Naive B cell (primary cell): ENCODE data around the gene BNIP3. TPM values are rescaled to one million over a fixed set of nuclear protein-coding genes. Genes with fewer than 3 reads are reported as not detected.
A peak's percentile ranks its signal among the peaks of the same experiment; 100 is the strongest.

ENCODE experiments used
- ATAC-seq, 2 donors: fragments of 150-1000 bp; cut with Tn5 transposase; 2 replicates each; pipeline ENCODE4 v1.10.0; 2021; ENCODE audit warnings: low read depth in 2 of 2, mild to moderate bottlenecking in 2 of 2, moderate library complexity in 2 of 2
- DNase-seq: peaks from one replicate; pipeline ENCODE4 v3.0.0; 2022
- H3K27ac Mint-ChIP-seq, 6 donors: one replicate each; pipeline ENCODE4 v1.8.0; 2020 to 2022; ENCODE audit warnings: mild to moderate bottlenecking in 6 of 6, mixed read lengths in 6 of 6, moderate library complexity in 5 of 6, inconsistent platforms in 2 of 6
- H3K27me3 Mint-ChIP-seq, 3 donors: one replicate each; pipeline ENCODE4 v1.8.0; 2021 to 2022; ENCODE audit warnings: mixed read lengths in 3 of 3, mild to moderate bottlenecking in 1 of 3
- H3K36me3 Mint-ChIP-seq, 2 donors: one replicate each; pipeline ENCODE4 v1.8.0; 2020 to 2022; ENCODE audit warnings: mixed read lengths in 2 of 2, inconsistent platforms in 1 of 2, mild to moderate bottlenecking in 1 of 2
- H3K4me1 Mint-ChIP-seq, 3 donors: one replicate each; pipeline ENCODE4 v1.8.0; 2020 to 2022; ENCODE audit warnings: mixed read lengths in 3 of 3, inconsistent platforms in 1 of 3, mild to moderate bottlenecking in 1 of 3, moderate library complexity in 1 of 3
- H3K4me3 Mint-ChIP-seq, 8 donors: one replicate each; pipeline ENCODE4 v1.8.0; 2020 to 2022; ENCODE audit warnings: mild to moderate bottlenecking in 8 of 8, mixed read lengths in 8 of 8, moderate library complexity in 8 of 8, inconsistent platforms in 2 of 8
- H3K9me3 Mint-ChIP-seq, 7 donors: one replicate each; pipeline ENCODE4 v1.8.0; 2020 to 2022; ENCODE audit warnings: mixed read lengths in 7 of 7, mild to moderate bottlenecking in 5 of 7, inconsistent platforms in 2 of 7, moderate library complexity in 1 of 7
- polyA plus RNA-seq, 6 donors: library from polyadenylated mRNA; unstranded; fragments of 300-500 nt; fragmentation: Illumina TruSeq; gene quantifications; one replicate each; pipeline ENCODE4 v1.2.3, GENCODE V29; 2021; ENCODE audit warnings: low read depth in 6 of 6

The BNIP3 gene
- polyA plus RNA-seq, 6 donors from 2014 or later, result 7.0 to 13.5 (median 11.5) TPM

- no peaks in the 10 kb centered on the region for H3K36me3 Mint-ChIP-seq
- DNase-seq (no peak), ATAC-seq (no peak)
- H3K27ac Mint-ChIP-seq, result peak overlapping the region in 4 of 6 donors; percentile 16 to 91 (median 46)
- no peaks in the 10 kb centered on the region for H3K9me3 Mint-ChIP-seq
- peak overlapping the region; percentile 82 to 93 (median 84) for H3K4me3 Mint-ChIP-seq
- peaks cover 4 to 20% (median 4%) of the 10 kb centered on the region in 3 donors for H3K27me3 Mint-ChIP-seq
- peaks cover 13 to 36% (median 32%) of the 10 kb centered on the region in 3 donors for H3K4me1 Mint-ChIP-seq
These were observed 828 bp downstream of the BNIP3 start for GRCh38 chr10:131980761-131981428.

GRCh38 chr10:131980321-131980720 lies 1.4 kb downstream of the BNIP3 start:
- peaks cover 13 to 41% (median 32%) of the 10 kb centered on the region in 3 donors for H3K4me1 Mint-ChIP-seq
- H3K27me3 Mint-ChIP-seq, result peaks cover 0 to 14% (median 4%) of the 10 kb centered on the region in 3 donors
- H3K9me3 Mint-ChIP-seq, result no peaks in the 10 kb centered on the region
- H3K4me3 Mint-ChIP-seq, result peak overlapping the region in 5 of 8 donors; percentile 45 to 91 (median 84)
- H3K36me3 Mint-ChIP-seq, result no peaks in the 10 kb centered on the region
- DNase-seq, result no peak
- H3K27ac Mint-ChIP-seq, result no peak overlapping the region
- no peak for ATAC-seq

GRCh38 chr10:131979821-131980270 lies 1.9 kb downstream of the BNIP3 start:
- H3K27me3 Mint-ChIP-seq, result peaks cover 0 to 11% (median under 1%) of the 10 kb centered on the region in 3 donors
- DNase-seq (no peak), ATAC-seq (no peak)
- H3K27ac Mint-ChIP-seq, result peak overlapping the region in 3 of 6 donors; percentile 8 to 65 (median 16)
- H3K4me1 Mint-ChIP-seq, result peaks cover 13 to 41% (median 32%) of the 10 kb centered on the region in 3 donors
- H3K4me3 Mint-ChIP-seq, result peak overlapping the region in 7 of 8 donors; percentile 12 to 82 (median 55)
- no peaks in the 10 kb centered on the region for H3K36me3 Mint-ChIP-seq
- H3K9me3 Mint-ChIP-seq, result no peaks in the 10 kb centered on the region

GRCh38 chr10:131979336-131979735 lies 2.4 kb downstream of the BNIP3 start:
- Mint-ChIP-seq H3K9me3 (no peaks in the 10 kb centered on the region), H3K27ac (peak overlapping the region in 1 of 6 donors; percentile 16), H3K4me1 (peaks cover 13 to 41% (median 32%) of the 10 kb centered on the region in 3 donors), H3K36me3 (no peaks in the 10 kb centered on the region), H3K4me3 (peak overlapping the region in 5 of 8 donors; percentile 0 to 82 (median 41)), H3K27me3 (peaks cover 0 to 11% (median 0%) of the 10 kb centered on the region in 3 donors)
- ATAC-seq (no peak), DNase-seq (no peak)

- Mint-ChIP-seq H3K27ac (no peak overlapping the region), H3K4me1 (peaks cover 15 to 41% (median 35%) of the 10 kb centered on the region in 3 donors), H3K4me3 (peak overlapping the region in 1 of 8 donors; percentile 82), H3K27me3 (peaks cover 0 to 11% (median 0%) of the 10 kb centered on the region in 3 donors), H3K36me3 (no peaks in the 10 kb centered on the region), H3K9me3 (no peaks in the 10 kb centered on the region)
- DNase-seq (no peak), ATAC-seq (no peak)
These were observed 2.9 kb downstream of the BNIP3 start for GRCh38 chr10:131978851-131979250.

- Mint-ChIP-seq H3K27me3 (peaks cover 0 to 10% (median 0%) of the 10 kb centered on the region in 3 donors), H3K27ac (peak overlapping the region in 1 of 6 donors; percentile 13), H3K4me3 (peak overlapping the region in 2 of 8 donors; percentile 62 to 82), H3K36me3 (no peaks in the 10 kb centered on the region), H3K9me3 (no peaks in the 10 kb centered on the region), H3K4me1 (peaks cover 16 to 42% (median 34%) of the 10 kb centered on the region in 3 donors)
- DNase-seq, result no peak
- ATAC-seq, result no peak
These were observed 3.4 kb downstream of the BNIP3 start for GRCh38 chr10:131978366-131978765.

- Mint-ChIP-seq H3K9me3 (no peaks in the 10 kb centered on the region), H3K4me1 (peaks cover 16 to 49% (median 31%) of the 10 kb centered on the region in 3 donors), H3K27me3 (peaks cover 0 to 5% (median 0%) of the 10 kb centered on the region in 3 donors), H3K36me3 (no peaks in the 10 kb centered on the region), H3K4me3 (peak overlapping the region in 2 of 8 donors; percentile 13 to 33), H3K27ac (peak overlapping the region in 2 of 6 donors; percentile 42 to 43)
- ATAC-seq (no peak), DNase-seq (no peak)
These were observed 4.2 kb downstream of the BNIP3 start for GRCh38 chr10:131977323-131978096.

GRCh38 chr10:131975796-131976195 lies 5.9 kb downstream of the BNIP3 start:
- peak overlapping the region in 2 of 6 donors; percentile 10 to 35 for H3K27ac Mint-ChIP-seq
- peaks cover 11 to 44% (median 26%) of the 10 kb centered on the region in 3 donors for H3K4me1 Mint-ChIP-seq
- H3K9me3 Mint-ChIP-seq, result no peaks in the 10 kb centered on the region
- ATAC-seq (no peak), DNase-seq (no peak)
- peaks cover 0 to 5% (median 0%) of the 10 kb centered on the region in 3 donors for H3K27me3 Mint-ChIP-seq
- H3K36me3 Mint-ChIP-seq, result peaks cover 0 to 6% of the 10 kb centered on the region in 2 donors
- H3K4me3 Mint-ChIP-seq, result no peak overlapping the region

GRCh38 chr10:131975003-131975402 lies 6.7 kb downstream of the BNIP3 start:
- H3K4me1 Mint-ChIP-seq, result peaks cover 10 to 41% (median 24%) of the 10 kb centered on the region in 3 donors
- peaks cover 0 to 10% of the 10 kb centered on the region in 2 donors for H3K36me3 Mint-ChIP-seq
- H3K9me3 Mint-ChIP-seq, result no peaks in the 10 kb centered on the region
- ATAC-seq (no peak), DNase-seq (no peak)
- H3K4me3 Mint-ChIP-seq, result no peak overlapping the region
- peak overlapping the region in 1 of 6 donors; percentile 73 for H3K27ac Mint-ChIP-seq
- H3K27me3 Mint-ChIP-seq, result peaks cover 0 to 3% (median 0%) of the 10 kb centered on the region in 3 donors

- Mint-ChIP-seq H3K36me3 (peaks cover 1 to 10% of the 10 kb centered on the region in 2 donors), H3K27me3 (no peaks in the 10 kb centered on the region), H3K27ac (peak overlapping the region in 1 of 6 donors; percentile 52), H3K9me3 (no peaks in the 10 kb centered on the region), H3K4me1 (peaks cover 5 to 33% (median 20%) of the 10 kb centered on the region in 3 donors), H3K4me3 (no peak overlapping the region)
- ATAC-seq, result no peak
- no peak for DNase-seq
These were observed 7.5 kb downstream of the BNIP3 start for GRCh38 chr10:131974034-131974817.

GRCh38 chr10:131973160-131973951 lies 8.4 kb downstream of the BNIP3 start:
- no peak overlapping the region for H3K4me3 Mint-ChIP-seq
- H3K27me3 Mint-ChIP-seq, result no peaks in the 10 kb centered on the region
- H3K27ac Mint-ChIP-seq, result peak overlapping the region in 3 of 6 donors; percentile 4 to 60 (median 48)
- H3K36me3 Mint-ChIP-seq, result peaks cover 10 to 17% of the 10 kb centered on the region in 2 donors
- no peaks in the 10 kb centered on the region for H3K9me3 Mint-ChIP-seq
- peaks cover 3 to 29% (median 19%) of the 10 kb centered on the region in 3 donors for H3K4me1 Mint-ChIP-seq
- ATAC-seq, result no peak
- DNase-seq, result no peak

GRCh38 chr10:131972474-131973071 lies 9.2 kb downstream of the BNIP3 start:
- H3K4me1 Mint-ChIP-seq, result peaks cover 3 to 22% (median 16%) of the 10 kb centered on the region in 3 donors
- peak overlapping the region in 1 of 8 donors; percentile 78 for H3K4me3 Mint-ChIP-seq
- H3K9me3 Mint-ChIP-seq, result no peaks in the 10 kb centered on the region
- H3K36me3 Mint-ChIP-seq, result peaks cover 10 to 18% of the 10 kb centered on the region in 2 donors
- ATAC-seq, result no peak
- DNase-seq, result no peak
- peak overlapping the region in 2 of 6 donors; percentile 60 to 90 for H3K27ac Mint-ChIP-seq
- H3K27me3 Mint-ChIP-seq, result no peaks in the 10 kb centered on the region
